Activated CD4-positive, alpha-beta T cell treated with anti-CD3 and anti-CD28 coated beads, Interleukin-2, amount 50 U/mL, for 1 hour (primary cell): ENCODE results near the gene ABCA2.

ENCODE experiments used
- DNase-seq: peaks from one replicate; pipeline ENCODE4 v3.0.0-alpha.2; 2020

ABCA2 gene

DNA sequence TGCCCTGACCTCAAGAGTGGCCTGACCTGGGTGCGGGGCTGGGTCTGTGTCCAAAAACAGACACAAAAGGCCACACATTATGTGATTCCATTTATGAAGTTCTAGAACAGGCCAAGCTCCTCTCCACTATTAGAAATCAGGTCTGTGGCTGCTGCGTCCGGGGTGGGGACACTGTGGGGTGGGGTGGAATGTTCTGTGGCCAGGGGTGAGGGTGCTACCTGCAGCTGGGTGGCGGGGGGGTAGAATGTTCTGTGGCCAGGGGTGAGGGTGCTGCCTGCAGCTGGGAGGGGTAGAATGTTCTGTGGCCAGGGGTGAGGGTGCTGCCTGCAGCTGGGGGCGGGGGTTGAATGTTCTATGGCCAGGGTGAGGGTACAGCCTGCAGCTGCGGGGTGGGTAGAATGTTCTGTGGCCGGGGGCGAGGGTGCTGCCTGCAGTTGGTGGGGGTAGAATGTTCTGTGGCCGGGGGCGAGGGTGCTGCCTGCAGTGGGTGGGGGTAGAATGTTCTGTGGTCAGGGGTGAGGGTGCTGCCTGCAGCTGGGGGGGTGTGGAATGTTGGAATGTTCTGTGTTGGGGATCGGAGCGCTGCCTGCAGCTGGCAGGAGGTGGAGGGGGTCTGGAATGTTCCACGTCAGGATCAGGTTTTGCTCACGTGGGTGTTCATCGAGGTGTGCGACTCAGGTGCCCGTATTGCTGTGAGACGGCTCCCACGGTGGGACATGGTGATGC lies 67.7 kb downstream of the ABCA2 start:
- no peak for DNase-seq

- DNase-seq, result no peak
These were observed 68.9 kb downstream of the ABCA2 start for GRCh38 chr9:136958898-136959850.

DNA sequence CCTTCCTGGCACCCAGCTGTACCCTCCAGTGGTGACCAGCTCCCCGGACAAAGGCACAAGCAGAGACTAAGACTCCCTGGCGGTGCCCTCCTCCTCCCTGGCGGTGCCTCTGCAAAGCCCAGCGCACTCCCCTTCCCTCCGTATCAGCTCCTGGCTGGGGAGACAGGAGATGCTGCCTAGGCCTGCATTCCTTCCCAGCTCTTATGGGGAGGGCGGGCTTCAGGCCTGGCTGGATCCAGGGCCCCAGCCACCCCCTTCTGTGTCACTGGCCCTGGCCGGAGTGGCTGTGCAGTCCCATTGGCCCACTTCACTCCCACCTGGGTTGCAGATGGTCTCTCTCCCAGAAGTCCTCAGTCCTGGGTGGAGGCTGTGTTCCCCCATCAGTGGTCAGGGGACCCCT lies 69.6 kb downstream of the ABCA2 start:
- no peak for DNase-seq

DNA sequence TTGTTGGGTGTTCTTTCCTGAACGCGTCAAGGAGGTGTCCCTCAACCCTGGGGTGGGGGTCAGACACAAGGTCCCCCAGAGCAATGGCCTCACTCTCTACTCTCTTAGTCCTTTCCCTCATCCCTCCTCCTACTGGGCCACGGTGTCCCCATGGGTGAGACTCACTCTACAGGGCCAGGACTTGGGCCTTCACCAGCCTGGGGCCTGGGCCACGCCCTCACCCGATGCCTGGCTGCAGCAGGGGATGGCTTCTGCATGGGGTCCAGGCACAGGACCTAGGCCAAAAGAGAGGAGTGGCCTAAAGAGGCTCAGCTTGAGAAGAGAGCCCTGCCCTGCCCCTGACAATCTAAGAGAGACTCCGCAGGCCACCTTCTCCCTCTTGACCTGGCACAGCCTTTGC lies 70.1 kb downstream of the ABCA2 start:
- no peak for DNase-seq

GRCh38 chr9:136957461-136957860 lies 70.6 kb downstream of the ABCA2 start:
- no peak for DNase-seq
